Natural killer cell (primary cell): ENCODE results near the gene CD27. TPM values are rescaled to one million over a fixed set of nuclear protein-coding genes. Genes with fewer than 3 reads are reported as not detected.

Source experiments
- ATAC-seq, 3 donors: fragments of 150-1000 bp in 2 of 3; fragments of 200-7000 bp in 1 of 3; cut with Tn5 transposase; 1 replicate in 1 of 3; 2 replicates in 2 of 3; pipeline ENCODE4 v1.10.0; 2021; ENCODE audit warnings: mild to moderate bottlenecking in 2 of 3, moderate library complexity in 2 of 3
- DNase-seq, 2 donors: peaks; one replicate each; pipeline versions ENCODE4 v3.0.0 to v3.0.0-alpha.2; 2013 to 2021; ENCODE audit warnings: mixed read lengths in 1 of 2
- H3K27ac ChIP-seq: one replicate; pipeline ENCODE4 v1.5.1; 2013; ENCODE audit warnings: mild to moderate bottlenecking, low read length
- H3K27me3 ChIP-seq: one replicate; pipeline ENCODE4 v1.6.1; 2013; ENCODE audit warnings: low read length; ENCODE audit not compliant: control insufficient read depth, insufficient read depth
- H3K36me3 ChIP-seq: one replicate; pipeline ENCODE4 v1.6.1; 2013; ENCODE audit warnings: low read length; ENCODE audit not compliant: control insufficient read depth, insufficient read depth
- H3K4me1 ChIP-seq: one replicate; pipeline ENCODE4 v1.6.1; 2013; ENCODE audit warnings: low read length; ENCODE audit not compliant: control insufficient read depth, insufficient read depth
- H3K4me3 ChIP-seq: one replicate; pipeline ENCODE4 v1.5.1; 2013; ENCODE audit warnings: low read length
- H3K9me3 ChIP-seq: one replicate; pipeline ENCODE4 v1.6.1; 2013; ENCODE audit warnings: low read length; ENCODE audit not compliant: control insufficient read depth, insufficient read depth
- H3K27ac Mint-ChIP-seq, 2 donors: one replicate each; pipeline ENCODE4 v1.8.0; 2022; ENCODE audit warnings: mild to moderate bottlenecking in 2 of 2, mixed read lengths in 2 of 2, moderate library complexity in 1 of 2
- H3K27me3 Mint-ChIP-seq, 2 donors: one replicate each; pipeline ENCODE4 v1.8.0; 2022; ENCODE audit warnings: low read depth in 2 of 2, mixed read lengths in 2 of 2
- H3K36me3 Mint-ChIP-seq: one replicate; pipeline ENCODE4 v1.8.0; 2022; ENCODE audit warnings: mixed read lengths
- H3K4me1 Mint-ChIP-seq, 2 donors: one replicate each; pipeline ENCODE4 v1.8.0; 2022; ENCODE audit warnings: mixed read lengths in 2 of 2
- H3K4me3 Mint-ChIP-seq: one replicate; pipeline ENCODE4 v1.8.0; 2022; ENCODE audit warnings: mild to moderate bottlenecking, moderate library complexity, mixed read lengths
- H3K9me3 Mint-ChIP-seq, 2 donors: one replicate each; pipeline ENCODE4 v1.8.0; 2022; ENCODE audit warnings: mixed read lengths in 2 of 2
- CTCF ChIP-seq: fragments of 200-600 bp; IDR thresholded peaks from one replicate; pipeline ENCODE4 v1.8.0; 2022; ENCODE audit warnings: antibody characterized with exemption
- WGBS: methylation state at CpG from one replicate; pipeline ENCODE4 v1.1.7; 2013; ENCODE audit warnings: missing lambda C conversion rate; ENCODE audit not compliant: insufficient coverage; 5-methylcytosine and 5-hydroxymethylcytosine counted together
- intact Hi-C: fragments of 100-400 bp; cut with micrococcal nuclease; formaldehyde crosslinking; loops from one replicate; pipeline ENCODE4 v1.14.2; 2022
- total RNA-seq, 4 donors: library from RNA; stranded (reverse); fragments of 120-200 nt in 1 of 4; gene quantifications; one replicate each; pipeline versions ENCODE4 v1.2.3 to v1.2.4, GENCODE V29; 2013 to 2022

Gene CD27
- total RNA-seq, 3 donors from 2014 or later (not counting 1 experiment from before 2014, with no cell fraction given) = 2.7 to 13.7 (median 3.1) TPM

GRCh38 chr12:6457220-6457945, 12.6 kb downstream of the CD27 start:
- Histone ChIP-seq H3K36me3 (peaks cover 61% of the 10 kb centered on the region), H3K4me3 (no peak overlapping the region), H3K4me1 (peaks cover 48% of the 10 kb centered on the region), H3K9me3 (no peaks in the 10 kb centered on the region), H3K27ac (no peak overlapping the region), H3K27me3 (no peaks in the 10 kb centered on the region)
- no peaks in the 10 kb centered on the region for H3K27me3 Mint-ChIP-seq
- 81% methylated on average over 12 of the region's 12 CpGs for WGBS
- DNase-seq (peak in 1 of 2 donors; percentile 13), ATAC-seq (no peak)
- no peak for TF ChIP-seq CTCF
- intact Hi-C loops = no loop called here
- peaks cover 32 to 58% of the 10 kb centered on the region in 2 donors for H3K4me1 Mint-ChIP-seq
- peaks cover 12% of the 10 kb centered on the region for H3K36me3 Mint-ChIP-seq
- H3K27ac Mint-ChIP-seq = peak overlapping the region; percentile 31 to 68
- H3K4me3 Mint-ChIP-seq = no peak overlapping the region
- H3K9me3 Mint-ChIP-seq = no peaks in the 10 kb centered on the region

- H3K27ac Mint-ChIP-seq = peak overlapping the region; percentile 70 to 95
- DNase-seq = no peak
- H3K4me1 ChIP-seq = peaks cover 48% of the 10 kb centered on the region
- 95% methylated on average over 14 of the region's 14 CpGs for WGBS
- no peak overlapping the region for H3K27ac ChIP-seq
- H3K36me3 ChIP-seq = peaks cover 65% of the 10 kb centered on the region
- no peak for ATAC-seq
- no peaks in the 10 kb centered on the region for H3K27me3 ChIP-seq
- peaks cover 12% of the 10 kb centered on the region for H3K36me3 Mint-ChIP-seq
- H3K4me1 Mint-ChIP-seq = peaks cover 31 to 58% of the 10 kb centered on the region in 2 donors
- no peak overlapping the region for H3K4me3 Mint-ChIP-seq
- no peaks in the 10 kb centered on the region for H3K9me3 Mint-ChIP-seq
- intact Hi-C loops = no loop called here
- H3K4me3 ChIP-seq = no peak overlapping the region
- no peak for TF ChIP-seq CTCF
- no peaks in the 10 kb centered on the region for H3K27me3 Mint-ChIP-seq
- no peaks in the 10 kb centered on the region for H3K9me3 ChIP-seq
Measured at GRCh38 chr12:6458281-6459003, 13.7 kb downstream of the CD27 start.

GRCh38 chr12:6459004-6459337, 14.2 kb downstream of the CD27 start:
- intact Hi-C loops = no loop called here
- H3K36me3 ChIP-seq = peaks cover 66% of the 10 kb centered on the region

More at GRCh38 chr12:6459004-6459337, 14.2 kb downstream of the CD27 start:
- peaks cover 48% of the 10 kb centered on the region for H3K4me1 ChIP-seq
- WGBS = 95% methylated on average over 2 of the region's 2 CpGs
- Mint-ChIP-seq H3K36me3 (peaks cover 12% of the 10 kb centered on the region), H3K27me3 (no peaks in the 10 kb centered on the region), H3K4me1 (peaks cover 34 to 61% of the 10 kb centered on the region in 2 donors), H3K4me3 (peak overlapping the region; percentile 11), H3K27ac (peak overlapping the region; percentile 70 to 95), H3K9me3 (no peaks in the 10 kb centered on the region)
- DNase-seq (no peak), ATAC-seq (no peak)
- H3K9me3 ChIP-seq = no peaks in the 10 kb centered on the region
- no peaks in the 10 kb centered on the region for H3K27me3 ChIP-seq
- no peak for TF ChIP-seq CTCF
- H3K27ac ChIP-seq = no peak overlapping the region
- no peak overlapping the region for H3K4me3 ChIP-seq
